Dedifferentiated amniotic fluid mesenchymal stem cell (primary cell): ENCODE measurements around the gene MEF2D.

Source experiments
- DNase-seq: peaks from one replicate; pipeline ENCODE4 v3.0.0-alpha.2; 2016; ENCODE audit errors: extremely low spot score

Gene MEF2D

DNA sequence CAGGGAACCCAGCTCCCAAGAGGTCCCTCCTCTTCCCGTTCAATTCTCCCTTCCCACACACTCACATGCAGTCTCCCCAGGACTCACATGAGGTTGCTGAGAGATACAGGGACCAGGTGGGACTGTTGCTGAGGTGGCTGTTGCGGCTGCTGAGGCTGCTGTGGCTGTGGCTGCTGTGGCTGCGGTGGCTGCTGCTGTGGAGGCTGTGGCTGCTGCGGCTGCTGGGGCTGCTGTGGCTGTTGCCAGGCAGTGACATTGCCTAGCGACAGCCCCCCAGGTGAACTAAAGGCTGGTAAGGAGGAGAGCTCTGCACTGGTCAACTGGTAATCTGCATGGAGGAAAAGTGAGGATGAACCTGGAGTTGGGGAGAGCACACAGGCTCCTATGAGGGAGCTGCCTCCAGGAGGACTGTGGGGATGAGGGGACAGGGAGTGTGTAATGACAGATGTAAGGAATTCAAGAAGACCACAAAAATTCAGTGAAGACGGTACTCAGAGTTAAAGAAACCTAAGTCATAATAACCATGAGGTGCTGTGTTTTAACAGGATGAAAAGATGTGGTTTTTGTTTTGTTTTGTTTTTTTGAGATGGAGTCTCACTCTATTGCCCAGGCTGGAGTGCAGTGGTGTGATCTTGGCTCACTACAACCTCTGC is 31.8 kb downstream of the MEF2D start:
- DNase-seq, result no peak

DNA sequence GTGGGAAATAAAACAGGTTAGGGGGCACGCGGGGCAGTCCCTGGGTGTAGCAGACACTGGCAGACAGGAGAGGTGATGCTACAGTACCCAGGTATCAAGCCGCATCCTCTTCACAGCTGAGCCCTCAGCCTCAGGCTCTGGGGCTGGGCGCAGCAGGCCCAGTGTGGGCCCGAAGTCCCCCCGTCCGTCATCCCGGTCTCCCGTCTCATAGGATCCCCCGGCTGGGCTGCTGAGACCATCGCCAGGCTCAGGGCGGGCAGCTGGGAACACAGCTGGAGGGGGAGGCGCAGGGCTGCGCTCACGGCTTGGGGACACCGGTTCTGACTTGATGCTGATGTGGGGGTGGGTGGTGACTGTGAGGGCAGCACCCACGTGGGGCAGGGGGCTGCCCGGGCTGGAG is 32.7 kb downstream of the MEF2D start:
- DNase-seq, result no peak

DNA sequence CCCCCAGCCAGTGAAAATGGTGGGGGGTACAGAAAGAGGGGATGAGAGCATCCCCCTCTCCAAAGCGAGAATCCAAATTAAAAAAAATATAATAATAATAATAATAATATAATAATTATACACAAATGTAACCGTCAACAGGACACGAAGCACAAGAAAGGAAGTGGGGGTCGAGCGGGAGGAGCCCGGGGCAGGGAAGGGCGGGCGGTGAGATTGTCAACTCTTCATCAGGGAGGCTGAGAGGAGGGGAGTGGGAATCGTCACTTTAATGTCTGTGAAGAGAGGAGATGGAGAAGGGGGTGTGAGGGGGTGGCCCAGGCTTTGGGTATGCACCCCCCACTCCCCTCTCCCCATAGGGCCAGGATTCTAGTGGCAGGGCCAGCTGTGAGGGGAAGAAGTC is 33.2 kb downstream of the MEF2D start:
- no peak for DNase-seq

DNA sequence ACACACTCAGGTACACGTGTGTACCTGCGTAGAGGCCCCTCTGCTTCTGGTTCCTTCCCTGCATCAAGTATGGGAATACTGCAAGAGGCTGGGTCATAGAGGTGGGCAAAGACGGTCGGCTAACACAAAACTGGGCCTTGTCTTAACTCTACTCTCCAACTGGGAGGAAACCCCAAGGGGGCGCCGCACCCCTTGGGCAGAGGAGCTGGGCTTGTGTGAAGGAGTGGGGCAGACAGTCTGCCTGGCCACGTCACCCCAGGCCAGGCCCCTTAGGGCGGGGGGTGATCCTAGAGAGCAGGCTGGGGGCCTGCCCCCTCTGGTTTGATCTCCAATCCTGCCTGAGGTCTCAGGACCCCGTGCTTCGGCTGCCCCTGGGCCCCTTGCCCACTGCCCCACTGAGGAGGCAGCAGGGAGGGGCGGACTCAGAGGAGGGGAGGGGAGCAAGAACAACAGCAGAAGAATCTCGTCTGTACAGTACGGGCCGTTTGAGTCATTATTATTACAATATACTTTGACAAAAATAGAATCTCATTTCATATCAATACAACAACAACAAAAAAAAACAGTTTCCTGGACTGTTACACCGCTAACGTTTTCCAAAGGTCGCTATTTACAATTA is 34.7 kb downstream of the MEF2D start:
- DNase-seq, result no peak

DNA sequence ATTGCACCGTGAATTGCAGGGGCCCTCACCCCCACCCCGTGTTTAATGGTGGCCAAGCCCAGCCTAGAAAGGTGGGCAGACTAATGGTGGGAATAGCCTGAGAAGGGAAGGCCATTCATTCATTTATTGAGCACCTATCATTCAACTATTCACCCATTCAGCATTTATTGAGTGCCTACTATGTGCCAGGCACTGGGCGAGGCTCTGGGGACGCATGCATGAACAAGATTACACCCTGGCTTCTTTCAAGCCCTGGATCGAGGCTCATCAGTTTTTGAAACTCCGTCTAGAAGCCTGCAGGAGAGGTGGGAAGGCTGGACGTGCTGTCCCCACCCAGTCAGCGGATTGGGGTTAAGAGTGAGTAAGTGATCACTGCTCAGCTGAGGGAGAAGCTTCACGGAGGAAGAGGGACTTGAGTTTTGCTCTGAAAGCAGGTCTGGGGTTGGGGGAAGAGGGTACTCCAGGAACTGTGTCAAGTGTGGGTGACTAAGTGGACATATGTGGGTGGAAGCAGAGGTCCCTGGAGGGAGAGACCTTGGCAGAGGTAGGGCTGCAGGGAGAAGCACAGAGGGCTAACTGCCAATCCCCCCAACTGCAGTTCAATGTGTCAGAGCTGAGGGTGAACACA is 35.6 kb downstream of the MEF2D start:
- no peak for DNase-seq

DNA sequence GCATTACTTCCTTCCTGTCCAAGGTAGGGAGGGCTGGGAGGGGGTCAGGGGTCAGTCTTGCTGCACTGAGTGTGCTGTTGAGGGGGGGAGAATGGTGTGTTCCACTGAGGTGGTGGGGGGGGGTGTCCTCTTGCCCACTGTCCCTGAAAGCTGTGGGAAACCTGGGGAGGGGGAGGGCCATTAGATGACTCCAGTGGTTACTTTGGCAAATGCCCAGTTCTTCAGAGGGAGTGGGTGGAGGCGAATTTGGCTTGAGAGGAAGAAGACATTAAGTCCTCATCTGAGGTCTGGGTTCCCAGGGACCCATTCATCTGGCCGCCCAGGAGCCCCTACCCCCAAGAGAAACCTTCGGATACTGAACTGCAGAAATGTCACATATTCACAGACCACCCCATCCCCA is 36.2 kb downstream of the MEF2D start:
- DNase-seq, result no peak

DNA sequence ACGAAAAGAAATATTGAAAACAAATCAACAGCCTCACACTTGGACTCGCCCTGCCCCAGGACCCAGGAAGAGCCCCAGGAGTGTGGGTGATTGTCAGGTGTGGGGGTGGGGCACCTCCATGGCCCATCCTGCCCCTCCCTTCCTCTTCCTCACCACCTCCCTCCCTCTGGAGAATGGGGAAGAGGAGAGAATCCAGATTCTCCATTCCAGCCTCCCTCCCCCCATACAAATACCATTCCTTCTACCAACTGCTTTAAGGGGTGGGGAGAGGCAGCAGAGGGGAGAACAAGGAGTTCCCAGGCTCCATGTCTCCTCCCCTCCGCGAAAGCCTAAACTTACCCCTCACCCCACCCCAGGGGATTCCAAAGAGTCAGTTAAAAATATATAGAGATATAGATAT is 36.7 kb downstream of the MEF2D start:
- no peak for DNase-seq

DNA sequence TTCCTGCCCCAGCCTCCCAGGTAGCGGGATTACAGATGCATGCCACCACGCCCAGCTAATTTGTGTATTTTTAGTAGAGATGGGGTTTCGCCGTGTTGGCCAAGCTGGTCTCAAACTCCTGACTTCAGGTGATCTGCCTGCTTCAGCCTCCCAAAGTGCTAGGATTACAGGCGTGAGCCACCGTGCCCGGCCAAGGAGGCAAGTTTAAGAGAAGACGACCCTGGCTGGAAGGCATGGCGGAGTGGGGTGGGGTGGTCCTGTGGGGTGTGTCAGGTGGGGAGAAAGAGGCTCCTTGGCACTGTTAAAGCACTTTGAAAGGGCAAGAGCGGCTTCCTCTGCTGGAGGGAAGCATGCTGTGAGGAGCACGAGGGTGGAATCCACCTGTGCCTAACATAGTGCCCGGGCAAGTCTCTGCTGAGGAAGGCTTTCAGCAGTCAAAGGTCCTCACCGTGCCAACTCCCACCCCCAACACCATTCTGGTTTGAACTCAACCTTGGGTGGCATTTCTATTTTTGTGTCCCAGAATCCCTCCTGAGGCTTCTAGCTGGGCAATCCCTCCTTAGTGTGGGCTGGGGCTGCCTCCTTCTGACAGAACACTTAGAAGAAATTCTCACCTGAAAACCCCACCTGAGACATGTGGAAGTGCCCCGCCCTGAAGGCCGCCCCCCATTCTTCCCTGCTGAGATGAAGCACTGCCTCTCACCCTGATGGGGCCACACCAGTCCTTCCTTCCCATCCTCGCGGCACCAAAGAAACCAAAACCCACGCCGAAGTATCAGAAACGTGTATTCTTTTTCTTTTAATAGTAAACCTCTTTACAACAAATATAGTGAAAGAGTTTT is 37.4 kb downstream of the MEF2D start:
- DNase-seq, result no peak

DNA sequence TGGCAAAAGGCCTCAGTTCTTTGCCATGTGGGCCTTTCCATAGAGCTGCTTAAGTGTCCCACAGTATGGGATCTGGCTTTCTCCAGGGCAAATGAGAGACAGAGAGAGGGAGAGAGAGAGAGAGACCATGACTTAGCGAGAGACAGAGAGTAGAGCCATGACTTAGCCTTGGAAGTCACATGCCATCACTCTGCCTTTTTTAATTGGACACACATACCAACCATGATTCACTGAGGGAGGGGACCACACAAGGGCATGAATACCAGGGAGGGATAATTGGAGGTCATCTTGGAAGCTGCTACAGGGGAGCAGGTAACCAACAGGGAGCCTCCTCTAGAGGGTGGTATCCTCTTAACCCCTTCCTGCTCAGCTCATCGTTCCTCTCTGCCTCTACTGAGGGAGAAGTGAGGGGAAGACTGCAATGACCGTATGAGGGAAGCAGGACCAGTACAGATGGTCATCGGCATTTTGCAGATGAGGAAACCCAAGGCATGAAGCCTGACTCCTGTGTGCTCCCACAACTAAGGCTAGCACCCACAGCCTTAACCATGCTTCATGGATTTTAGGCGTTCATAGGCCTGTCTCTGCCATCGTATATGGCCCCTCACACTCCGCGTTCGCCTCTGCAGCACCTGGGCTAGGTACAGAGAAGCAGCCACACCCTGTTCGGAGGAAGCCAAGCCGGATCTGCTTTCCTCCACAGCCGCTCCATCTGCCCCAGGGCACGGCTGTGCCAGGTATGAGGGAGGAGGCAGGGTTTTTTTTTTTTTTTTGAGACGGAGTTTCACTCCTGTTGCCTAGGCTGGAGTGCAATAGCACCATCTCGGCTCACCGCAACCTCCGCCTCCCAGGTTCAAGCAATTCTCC is 38.6 kb downstream of the MEF2D start:
- DNase-seq, result no peak

DNA sequence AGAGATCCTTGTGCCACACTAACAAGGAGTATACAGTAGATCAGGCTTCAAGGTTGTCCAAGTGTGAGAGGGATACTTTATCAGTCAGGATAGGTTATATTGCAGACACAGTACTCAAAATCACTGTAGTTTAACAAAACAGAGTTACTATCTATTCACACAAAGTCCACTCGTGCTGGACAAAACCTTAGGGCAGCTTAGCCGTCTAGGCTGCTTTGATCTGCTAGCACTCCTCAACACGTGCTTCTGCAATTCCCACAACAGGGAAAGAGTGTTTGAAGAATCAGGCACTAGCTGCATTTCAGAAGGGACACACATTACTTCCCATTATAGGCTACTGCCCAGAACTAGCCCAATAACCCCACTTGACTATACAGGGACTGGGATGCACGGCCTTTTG is 39.5 kb downstream of the MEF2D start:
- DNase-seq, result no peak

DNA sequence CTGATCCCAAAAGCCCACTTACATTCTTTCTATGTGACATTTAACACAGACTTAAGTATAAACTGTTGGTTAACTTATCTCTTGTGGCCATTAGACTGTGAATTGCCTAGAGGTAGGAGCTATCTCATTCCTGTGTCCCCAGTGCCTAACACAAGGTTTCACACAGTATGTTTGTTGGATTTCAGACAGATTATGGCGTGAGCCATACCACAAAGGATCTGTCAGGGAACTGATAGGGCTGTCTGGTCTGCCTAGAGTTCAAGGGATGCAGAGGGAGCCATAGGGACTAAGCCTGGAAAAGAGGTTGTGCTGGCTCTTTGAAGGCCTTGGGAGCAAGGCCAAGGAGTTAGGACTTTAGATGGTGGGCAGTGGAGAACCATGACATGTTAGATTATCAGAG is 40.0 kb downstream of the MEF2D start:
- no peak for DNase-seq

DNA sequence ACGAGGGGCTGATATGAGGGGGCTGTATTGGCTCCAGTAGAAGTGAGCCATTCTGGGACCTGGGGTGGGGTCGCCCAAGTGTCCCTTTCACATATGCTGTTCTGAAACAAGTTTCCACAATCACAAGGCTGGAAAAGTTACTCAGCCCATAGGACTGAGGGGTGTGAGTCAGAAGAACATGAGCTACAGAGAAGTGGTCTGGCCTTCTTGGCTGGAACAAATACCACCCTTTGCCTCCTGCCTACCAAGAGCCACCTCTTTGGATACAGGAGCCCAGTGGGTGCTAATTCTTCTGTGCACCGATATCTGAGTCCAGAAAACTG is 42.4 kb downstream of the MEF2D start:
- DNase-seq, result no peak

DNA sequence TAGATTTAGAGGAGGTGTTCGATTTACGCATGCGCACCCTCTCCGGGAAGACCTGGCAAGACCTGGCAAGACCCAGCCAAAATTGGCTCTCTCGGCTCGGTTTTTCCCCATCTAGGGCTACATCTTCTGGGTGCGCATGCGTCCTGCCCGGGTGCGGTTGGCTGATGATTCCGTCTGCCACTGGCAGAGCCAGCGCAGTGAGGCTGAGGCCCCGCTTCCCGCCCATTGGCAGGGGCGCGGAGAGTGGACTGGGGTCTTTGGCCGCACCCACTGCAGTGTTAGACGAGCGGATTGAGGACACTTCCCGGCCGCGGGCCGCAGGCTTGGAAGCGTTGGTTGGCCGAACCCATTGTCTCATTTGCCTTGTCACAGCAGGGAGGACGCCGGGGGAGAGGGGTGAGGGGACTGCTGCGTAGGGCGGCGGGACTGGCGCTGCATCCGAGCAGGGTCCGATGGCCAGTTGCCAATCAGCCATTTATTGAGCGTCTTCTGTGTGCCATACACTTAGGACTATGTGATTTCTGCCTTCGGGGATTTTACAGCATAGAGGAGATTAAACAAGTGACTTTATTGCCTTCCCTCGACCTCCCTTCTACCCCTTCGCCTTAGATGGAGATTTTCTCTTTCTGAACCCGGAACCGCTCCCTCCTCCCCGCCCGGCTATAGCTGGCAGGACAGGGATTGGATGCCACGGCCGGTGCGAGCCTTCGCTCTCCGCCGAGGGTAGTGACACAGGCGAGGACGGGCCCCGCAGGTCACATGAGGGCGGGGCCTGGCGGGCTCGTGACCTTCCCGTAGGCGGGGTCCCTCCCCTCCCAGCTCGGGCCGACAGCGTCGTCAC is 43.7 kb downstream of the MEF2D start:
- peak; percentile 97 for DNase-seq

DNA sequence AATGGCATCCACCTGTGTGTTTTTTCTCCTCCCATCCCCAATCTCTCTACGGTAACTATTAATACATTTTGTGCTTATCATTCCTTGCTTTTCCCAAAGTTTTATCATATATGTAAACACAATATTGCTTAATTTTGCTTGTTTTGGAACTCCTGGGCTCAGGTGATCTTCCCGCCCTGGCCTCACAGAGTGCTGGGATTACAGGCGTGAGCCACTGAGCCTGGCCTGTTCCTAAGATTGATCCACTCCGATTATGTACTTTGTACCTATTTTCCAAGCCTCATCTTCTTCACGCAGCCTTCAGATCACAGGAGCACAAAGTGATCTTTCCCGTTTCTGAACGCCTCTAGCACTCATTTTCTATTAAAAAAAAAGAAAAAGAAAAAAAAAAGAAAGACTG is 45.2 kb downstream of the MEF2D start:
- no peak for DNase-seq

DNA sequence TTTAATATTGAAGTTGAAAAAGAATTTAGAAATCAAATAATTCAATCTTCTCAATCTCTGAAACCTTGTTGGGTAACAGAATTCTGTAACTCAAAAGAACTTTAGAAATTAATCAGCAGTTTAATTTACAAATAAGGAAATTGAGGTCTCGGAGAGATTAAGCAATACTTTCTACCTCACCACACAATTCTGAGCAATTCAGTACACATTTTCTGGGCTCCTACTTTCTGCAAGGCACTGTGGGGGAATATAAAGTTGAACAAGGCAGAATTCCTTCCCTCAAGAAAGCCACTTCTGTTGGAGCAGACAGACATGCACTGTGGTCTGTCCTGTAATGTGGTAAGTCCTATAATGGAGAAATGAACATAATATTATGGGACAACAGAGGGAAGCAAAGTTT is 47.7 kb downstream of the MEF2D start:
- DNase-seq, result no peak

DNA sequence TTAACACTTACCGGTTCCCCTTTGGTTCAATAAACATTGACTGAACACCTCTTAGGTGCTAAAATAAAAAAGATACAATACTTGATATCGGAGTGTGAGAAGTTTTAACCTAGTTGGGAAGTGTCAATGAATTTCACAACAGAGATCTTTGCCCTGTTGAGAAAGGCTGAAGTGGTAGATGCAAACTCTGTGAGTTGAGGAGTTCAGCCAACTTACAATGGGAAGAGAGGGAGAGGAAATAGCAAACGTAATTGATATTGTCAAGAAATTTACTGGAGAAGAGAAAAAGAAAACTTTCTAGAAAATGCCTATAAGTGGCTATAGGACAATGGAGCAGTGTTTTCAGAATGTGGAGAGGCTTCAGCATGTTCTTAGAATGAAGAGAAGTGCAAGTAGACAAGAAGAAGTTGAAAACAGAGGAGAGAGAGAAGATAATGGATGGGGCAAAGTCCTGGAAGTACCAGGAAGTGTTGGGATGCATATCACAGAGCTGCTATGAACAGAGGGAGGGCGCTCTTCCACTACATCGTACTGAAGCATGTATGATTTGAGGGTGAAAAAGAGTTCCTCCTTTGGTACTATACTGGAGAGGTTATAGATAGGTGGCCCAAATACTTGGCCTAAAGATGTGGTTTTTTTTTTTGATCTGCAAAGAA is 48.9 kb downstream of the MEF2D start:
- no peak for DNase-seq

DNA sequence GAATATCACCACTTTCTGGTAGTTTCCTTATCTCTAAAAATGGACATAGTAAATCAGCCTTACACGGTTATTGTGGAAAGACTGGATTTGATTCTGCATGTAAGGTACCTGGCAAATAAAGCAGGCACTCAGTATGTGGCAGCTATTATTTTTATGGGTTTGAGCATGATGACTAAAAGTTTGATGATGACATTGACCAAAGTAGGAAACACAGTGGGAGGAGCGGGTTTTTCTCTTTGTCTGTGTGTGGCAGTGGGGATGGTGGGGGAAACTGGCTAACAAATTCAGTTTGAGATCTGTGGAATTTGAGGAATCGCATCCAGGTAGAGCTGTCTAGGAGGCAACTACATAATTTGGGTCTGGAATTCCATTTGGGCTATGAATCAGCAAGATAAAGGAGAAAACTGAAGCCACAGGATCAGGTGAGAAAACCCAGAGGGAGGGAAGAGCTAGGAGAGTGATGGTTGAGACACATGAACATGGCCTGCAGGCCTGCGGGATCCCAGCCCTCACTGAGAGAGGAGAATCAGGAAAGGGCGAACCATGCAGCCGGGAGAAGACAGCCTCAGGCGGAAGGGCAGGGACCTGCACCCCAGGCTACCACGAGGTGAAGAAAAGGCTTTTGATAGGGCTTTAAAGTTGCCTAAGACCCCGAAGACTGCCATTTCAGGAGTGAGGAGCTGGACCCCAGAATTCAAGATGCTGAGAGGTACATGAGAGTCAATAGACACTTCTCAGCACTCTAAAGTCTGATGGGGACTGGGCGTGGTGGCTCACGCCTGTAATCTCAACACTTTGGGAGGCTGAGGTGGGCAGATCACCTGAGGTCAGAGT is 52.2 kb downstream of the MEF2D start:
- DNase-seq, result no peak

DNA sequence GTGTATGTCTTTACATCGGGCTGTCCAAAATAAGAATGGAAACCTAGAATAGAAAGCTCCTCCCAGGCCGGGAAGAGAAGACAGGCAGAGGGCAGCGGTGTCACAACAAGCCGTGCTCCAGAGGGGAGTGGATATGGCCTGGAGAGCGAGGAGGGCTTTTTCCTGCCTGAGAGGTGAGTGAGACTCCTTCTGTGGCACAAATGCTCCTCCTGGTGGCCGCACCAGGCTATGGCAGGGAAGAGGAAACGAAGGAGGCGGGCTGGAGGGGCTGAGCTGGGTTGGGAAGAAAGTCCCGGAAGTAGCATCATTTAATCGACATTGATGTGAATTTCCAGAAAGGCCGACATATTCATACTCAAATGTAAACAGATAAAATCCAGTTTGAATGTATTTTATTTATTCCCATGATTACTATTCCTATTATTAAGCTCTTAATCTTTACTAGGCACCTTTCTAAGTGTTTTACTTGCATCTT is 54.7 kb downstream of the MEF2D start:
- peak; percentile 77 for DNase-seq

DNA sequence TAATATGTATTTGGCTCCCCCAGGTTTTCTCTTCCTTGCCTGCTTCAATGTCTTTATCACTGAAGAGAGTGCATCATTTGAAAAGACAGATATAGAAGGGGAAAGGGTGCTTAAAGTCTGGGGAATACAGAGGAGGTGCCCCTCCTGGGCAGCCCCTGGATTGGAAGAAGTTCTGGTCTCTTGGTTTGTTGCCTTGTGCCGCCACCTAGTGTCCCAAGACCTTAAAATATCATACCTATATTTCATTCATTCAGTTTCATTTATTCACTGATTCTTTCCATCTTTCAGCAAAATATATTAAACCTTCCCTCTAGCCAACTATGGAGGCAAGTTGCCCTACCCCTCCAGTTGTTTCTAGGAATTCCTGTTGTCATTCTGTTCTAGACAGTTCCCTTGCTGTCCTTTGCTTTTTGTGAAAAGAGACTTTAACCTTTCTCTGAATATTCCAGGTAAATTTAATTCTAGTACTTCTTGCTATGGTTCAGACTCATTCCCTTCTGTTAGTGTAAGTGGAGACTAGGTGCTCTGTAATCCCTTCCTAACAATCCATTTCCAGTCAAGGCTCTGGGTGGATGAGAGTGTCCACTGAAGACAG is 56.1 kb downstream of the MEF2D start:
- DNase-seq, result no peak
